Measurements from ENCODE around the gene STK17B.

Gene STK17B

DNA sequence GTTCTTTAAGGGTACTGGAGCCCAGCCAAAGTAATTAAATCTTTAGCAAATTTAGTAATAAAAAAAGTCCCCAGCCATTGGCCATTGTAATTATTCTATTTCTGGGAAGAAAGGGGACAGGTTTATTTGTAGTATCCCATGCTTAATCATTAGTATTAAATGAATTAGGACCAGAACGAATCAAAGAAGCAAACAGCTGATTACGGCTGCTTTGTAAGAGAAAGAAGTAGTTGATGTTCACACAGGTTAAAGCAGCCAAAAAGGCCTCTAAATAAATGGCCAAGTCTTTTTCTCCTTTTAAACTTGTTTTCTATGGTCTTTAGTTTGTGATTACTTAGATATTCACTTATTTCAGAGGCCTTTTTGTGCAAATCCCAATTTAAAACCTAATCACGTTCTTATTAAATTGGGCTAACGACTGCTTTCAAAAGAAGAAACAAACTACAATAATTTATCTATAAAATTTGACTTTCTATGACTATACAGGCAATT lies 54.1 kb downstream of the STK17B start:
- no peak overlapping the region for H3K27ac ChIP-seq (ENCODE audit: poor library complexity, severe bottlenecking)
- no peaks in the 10 kb centered on the region for H3K27me3 ChIP-seq (ENCODE audit: insufficient read depth, poor library complexity, severe bottlenecking)
- no peak for TF ChIP-seq CTCF (IDR thresholded peaks at IDR 0.05; ENCODE audit: poor library complexity, severe bottlenecking)
- H3K4me1 ChIP-seq (ENCODE audit: insufficient read depth, poor library complexity, severe bottlenecking), result peaks cover 8% of the 10 kb centered on the region
- no peaks in the 10 kb centered on the region for H3K36me3 ChIP-seq (ENCODE audit: low read depth)
- no peak overlapping the region for H3K4me3 ChIP-seq (ENCODE audit: severe bottlenecking)
- DNase-seq (ENCODE audit: low spot score) (no peak), ATAC-seq (ENCODE audit: low read depth) (no peak)
- no peaks in the 10 kb centered on the region for H3K9me3 ChIP-seq (ENCODE audit: severe bottlenecking)

DNA sequence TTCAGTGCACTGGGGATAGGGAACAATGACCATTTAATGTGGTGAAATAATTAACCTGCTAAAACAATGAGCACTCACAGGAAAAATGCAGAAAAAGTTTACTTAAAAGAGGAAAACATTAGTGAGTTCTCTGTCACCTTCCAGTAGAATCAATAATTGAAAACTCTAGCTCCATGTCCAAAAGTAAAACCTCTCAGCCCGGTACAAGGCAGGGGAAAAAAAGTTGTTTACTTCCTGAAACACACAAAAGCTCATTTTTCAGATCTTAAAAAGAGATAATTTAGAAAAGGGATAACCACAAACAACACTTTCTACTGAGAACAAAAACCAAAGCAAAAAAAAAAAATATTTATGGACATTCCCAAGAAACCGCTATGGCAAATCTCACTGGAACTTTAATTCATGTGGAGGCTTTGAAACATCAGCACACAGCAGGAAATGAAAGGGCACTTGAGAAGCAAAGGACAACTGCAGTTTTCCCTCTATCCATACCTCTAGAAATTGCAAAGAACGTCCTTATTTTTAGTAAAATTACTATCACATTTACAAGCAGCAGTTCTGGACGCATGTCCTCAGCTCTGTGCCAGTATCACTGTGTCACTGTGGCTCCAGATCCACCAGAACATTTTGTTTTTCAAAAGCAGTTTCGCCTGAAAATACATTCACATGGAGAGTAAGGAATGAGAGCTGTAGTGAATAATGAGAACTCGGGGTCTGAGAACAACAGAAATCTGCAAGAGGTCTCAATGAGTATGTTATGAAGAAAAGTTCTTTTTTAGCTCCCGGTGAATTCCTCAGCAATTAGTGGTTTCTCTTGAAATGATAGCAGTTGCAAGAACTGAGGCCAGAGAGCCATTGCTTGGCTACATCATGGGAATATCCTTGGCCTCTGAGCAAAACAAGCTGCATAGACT lies 58.1 kb downstream of the STK17B start:
- H3K27me3 ChIP-seq (ENCODE audit: insufficient read depth, poor library complexity, severe bottlenecking), result no peaks in the 10 kb centered on the region
- DNase-seq (ENCODE audit: low spot score), result no peak
- no peak for ATAC-seq (ENCODE audit: low read depth)
- H3K27ac ChIP-seq (ENCODE audit: poor library complexity, severe bottlenecking), result no peak overlapping the region
- no peak for TF ChIP-seq CTCF (IDR thresholded peaks at IDR 0.05; ENCODE audit: poor library complexity, severe bottlenecking)
- H3K4me1 ChIP-seq (ENCODE audit: insufficient read depth, poor library complexity, severe bottlenecking), result peaks cover 13% of the 10 kb centered on the region
- no peak overlapping the region for H3K4me3 ChIP-seq (ENCODE audit: severe bottlenecking)
- no peaks in the 10 kb centered on the region for H3K9me3 ChIP-seq (ENCODE audit: severe bottlenecking)
- no peaks in the 10 kb centered on the region for H3K36me3 ChIP-seq (ENCODE audit: low read depth)

GRCh38 chr2:196112418-196113034 lies 58.9 kb downstream of the STK17B start:
- H3K27ac ChIP-seq (ENCODE audit: poor library complexity, severe bottlenecking), result no peak overlapping the region
- ATAC-seq (ENCODE audit: low read depth) (peak; percentile 76), DNase-seq (ENCODE audit: low spot score) (no peak)
- no peak overlapping the region for H3K4me3 ChIP-seq (ENCODE audit: severe bottlenecking)
- no peaks in the 10 kb centered on the region for H3K36me3 ChIP-seq (ENCODE audit: low read depth)
- no peaks in the 10 kb centered on the region for H3K9me3 ChIP-seq (ENCODE audit: severe bottlenecking)
- TF ChIP-seq CTCF (IDR thresholded peaks at IDR 0.05; ENCODE audit: poor library complexity, severe bottlenecking), result no peak
- peaks cover 13% of the 10 kb centered on the region for H3K4me1 ChIP-seq (ENCODE audit: insufficient read depth, poor library complexity, severe bottlenecking)
- no peaks in the 10 kb centered on the region for H3K27me3 ChIP-seq (ENCODE audit: insufficient read depth, poor library complexity, severe bottlenecking)

DNA sequence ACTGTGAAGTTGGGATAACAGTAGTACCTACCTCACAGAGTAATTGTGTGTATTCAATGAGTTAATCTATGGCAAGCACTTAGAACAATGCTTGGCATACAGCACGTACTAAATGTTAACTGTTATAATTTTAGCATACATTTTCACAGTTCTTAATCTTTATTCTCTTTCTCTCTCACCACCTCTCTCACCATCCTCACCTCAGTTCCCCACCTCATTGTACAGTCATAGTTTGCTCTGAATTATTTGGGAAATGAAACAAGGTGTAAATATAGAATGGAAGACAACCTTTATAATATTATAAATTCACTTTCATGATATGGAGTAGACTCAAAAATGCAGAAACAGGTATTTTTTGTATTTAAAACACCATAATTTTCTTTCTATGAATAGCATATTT lies 62.8 kb downstream of the STK17B start:
- Histone ChIP-seq H3K4me3 (ENCODE audit: severe bottlenecking) (no peak overlapping the region), H3K27me3 (ENCODE audit: insufficient read depth, poor library complexity, severe bottlenecking) (no peaks in the 10 kb centered on the region), H3K9me3 (ENCODE audit: severe bottlenecking) (no peaks in the 10 kb centered on the region), H3K4me1 (ENCODE audit: insufficient read depth, poor library complexity, severe bottlenecking) (peaks cover 13% of the 10 kb centered on the region), H3K36me3 (ENCODE audit: low read depth) (no peaks in the 10 kb centered on the region), H3K27ac (ENCODE audit: poor library complexity, severe bottlenecking) (no peak overlapping the region)
- no peak for TF ChIP-seq CTCF (IDR thresholded peaks at IDR 0.05; ENCODE audit: poor library complexity, severe bottlenecking)
- ATAC-seq (ENCODE audit: low read depth), result no peak
- DNase-seq (ENCODE audit: low spot score), result no peak

Data from RWPE2 (cell line).